Activated T-helper 1 cell treated with anti-CD3 and anti-CD28 coated beads, Interleukin-2, amount 50 U/mL, for 16 hours (primary cell): Measurements from ENCODE around the gene PEAK3.
A peak's percentile ranks its signal among the peaks of the same experiment; 100 is the strongest.

Experiments
- DNase-seq, 2 donors: peaks; one replicate each; pipeline ENCODE4 v3.0.0-alpha.2; 2020; ENCODE audit warnings: low read depth in 1 of 2, low spot score in 1 of 2

The PEAK3 gene

DNA sequence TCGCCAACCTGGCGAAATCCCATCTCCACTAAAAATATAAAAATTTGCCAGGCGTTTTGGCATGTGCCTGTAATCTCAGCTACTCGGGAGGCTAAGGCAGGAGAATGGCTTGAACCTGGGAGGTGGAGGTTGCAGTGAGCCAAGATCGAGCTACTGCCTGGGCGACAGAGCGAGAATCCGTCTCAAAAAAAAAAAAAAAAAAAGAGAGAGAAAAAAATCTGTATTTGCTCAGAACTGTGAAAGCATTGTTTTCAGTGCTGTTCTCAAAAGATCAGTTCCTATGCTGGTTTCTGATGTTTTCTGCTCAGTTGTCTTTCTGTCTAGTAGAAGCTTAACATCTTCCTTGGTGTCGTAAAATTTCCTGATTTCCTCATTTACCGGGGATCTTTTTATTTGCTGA, 42.8 kb downstream of the PEAK3 start:
- no peak for DNase-seq

DNA sequence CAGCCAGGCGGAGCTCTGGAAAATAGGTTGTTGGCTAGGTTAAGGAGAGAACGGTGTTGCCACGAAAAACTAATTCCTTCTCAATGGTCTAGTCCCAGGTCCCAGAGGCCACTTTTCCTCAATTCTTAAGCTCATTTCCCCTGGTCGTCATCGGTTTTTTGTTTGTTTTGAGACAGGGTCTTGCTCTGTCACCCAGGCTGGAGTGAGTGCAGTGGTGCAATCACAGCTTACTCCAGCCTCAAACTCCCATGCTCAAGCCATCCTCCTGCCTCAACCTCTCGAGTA, 44.2 kb downstream of the PEAK3 start:
- DNase-seq = no peak

DNA sequence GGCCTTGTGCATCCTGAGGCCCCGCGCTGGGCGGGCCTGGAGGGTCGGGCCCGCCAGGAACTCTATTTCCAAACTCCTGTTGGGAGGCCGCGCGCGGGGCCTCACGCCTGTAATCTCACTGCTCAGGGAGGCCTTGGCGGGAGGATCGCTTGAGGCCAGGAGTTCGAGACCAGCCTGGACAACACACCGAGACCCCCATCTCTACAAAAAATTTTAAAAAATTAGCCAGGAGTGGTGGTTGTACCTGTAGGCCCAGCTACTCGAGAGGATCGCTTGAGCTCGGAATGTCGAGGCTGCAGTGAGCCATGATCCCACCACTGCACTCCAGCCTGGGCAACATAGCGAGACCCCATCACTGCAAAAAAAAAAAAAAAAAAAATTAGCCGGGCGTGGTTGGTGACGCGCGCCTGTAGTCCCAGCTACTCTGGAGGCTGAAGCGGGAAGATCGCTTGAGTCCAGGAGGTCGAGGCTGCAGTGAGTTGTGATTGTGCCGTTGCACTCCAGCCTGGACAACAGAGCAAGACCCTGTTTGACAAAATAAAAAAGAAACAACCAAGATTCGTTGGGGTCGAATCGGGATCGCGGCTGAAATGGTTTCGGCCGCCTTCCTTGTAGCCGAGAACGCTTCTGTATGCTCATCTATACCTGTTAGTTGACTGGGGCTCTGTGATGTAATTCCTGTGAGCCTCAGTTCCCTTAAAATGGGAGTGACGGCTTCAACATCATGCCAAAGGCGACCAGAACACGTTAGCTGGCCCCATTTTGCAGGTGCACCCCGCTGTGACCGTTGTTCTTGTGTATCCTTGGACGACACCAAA, 44.7 kb downstream of the PEAK3 start:
- no peak for DNase-seq

DNA sequence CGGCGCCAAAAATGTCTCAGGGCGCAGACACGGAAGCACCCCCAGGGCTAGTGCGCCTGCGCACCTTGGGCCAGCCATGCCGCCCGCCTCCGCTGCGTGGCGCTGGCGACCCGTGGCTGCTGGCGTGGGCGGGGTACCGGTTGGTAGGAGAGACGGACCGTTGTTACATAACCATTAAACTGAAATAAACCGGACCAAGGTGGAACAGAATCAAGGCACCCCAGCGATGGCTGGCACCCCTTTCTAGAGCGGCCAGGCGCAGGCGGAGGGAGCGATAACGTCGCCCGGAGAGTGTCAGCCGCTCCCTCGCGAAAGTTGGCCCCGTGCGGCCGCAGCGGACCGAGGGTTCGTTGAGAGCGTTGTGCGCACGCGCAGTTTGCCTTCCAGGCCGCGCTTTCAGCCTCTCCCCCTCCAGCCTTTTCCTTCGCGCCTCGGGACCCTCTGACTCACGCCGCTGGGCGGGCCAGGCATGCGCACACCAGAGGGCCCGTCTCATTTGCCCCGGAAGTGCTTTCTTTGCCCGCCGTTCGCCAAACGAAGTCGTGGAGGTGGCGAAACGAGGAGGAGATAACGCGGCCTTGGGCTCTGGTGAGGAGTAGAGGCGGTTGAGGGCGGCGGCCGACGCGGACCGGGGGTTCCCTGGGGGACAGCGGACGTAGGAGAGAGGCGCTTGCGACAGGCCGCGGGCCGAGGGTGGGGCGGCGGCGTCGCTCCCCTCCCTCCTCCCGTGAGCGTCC, 45.5 kb downstream of the PEAK3 start, which contains the start of the genes PLEKHJ1 and SF3A2:
PLEKHJ1 (minus strand) TSS at position 16 of the 737 bp plus-strand sequence. CDS start 81 bp downstream, outside the sequence.
SF3A2 (plus strand) TSS at position 511 of the 737 bp plus-strand sequence. CDS start 6,595 bp downstream, outside the sequence.
- peak; percentile 92 to 97 for DNase-seq

DNA sequence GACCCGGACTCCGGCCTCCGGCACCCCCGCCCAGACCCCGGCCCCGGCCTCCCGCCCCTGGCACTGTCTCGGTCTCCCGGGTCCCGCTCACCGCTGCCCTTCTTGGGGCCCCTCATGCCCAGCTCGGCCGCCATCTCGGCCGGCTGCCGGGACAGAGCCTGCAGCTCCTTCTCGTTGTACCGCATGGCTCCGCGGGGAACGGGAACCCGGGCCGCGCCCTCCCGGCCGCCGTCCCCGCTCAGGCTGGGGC, 46.0 kb downstream of the PEAK3 start:
- DNase-seq = no peak

DNA sequence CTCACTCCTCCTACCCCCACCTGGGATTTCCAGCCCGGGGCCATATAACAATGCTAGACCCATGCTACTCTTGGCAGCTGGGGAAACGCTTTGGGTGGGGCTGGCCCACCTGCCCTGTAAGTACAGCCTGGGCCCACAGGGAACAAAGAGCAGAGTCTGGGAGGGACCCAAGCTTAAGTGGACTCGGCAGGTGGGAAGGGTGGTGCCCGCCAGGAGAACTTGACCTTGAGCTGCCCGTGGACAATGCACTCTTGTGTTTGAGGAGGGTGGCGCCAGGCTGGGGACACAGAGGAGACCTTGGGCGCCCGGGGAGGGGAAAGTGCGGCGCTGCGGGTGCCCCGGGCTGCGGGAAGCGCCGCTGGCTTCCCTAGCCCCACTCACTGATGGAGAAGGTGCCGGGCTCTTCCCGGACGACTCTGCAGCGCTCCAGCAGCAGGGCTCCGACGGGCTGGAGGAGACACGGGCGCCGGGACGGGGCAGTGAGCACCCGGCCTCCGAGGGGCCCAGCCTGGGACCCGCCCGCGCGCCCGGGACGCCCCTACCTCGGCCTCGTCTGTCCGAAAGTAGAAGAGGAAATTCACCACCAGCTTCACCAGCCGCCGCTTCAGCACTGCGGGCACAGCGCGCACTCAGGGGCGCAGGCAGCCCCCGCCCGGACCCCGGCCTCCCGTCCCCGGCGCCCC, 46.5 kb downstream of the PEAK3 start:
- no peak for DNase-seq

DNA sequence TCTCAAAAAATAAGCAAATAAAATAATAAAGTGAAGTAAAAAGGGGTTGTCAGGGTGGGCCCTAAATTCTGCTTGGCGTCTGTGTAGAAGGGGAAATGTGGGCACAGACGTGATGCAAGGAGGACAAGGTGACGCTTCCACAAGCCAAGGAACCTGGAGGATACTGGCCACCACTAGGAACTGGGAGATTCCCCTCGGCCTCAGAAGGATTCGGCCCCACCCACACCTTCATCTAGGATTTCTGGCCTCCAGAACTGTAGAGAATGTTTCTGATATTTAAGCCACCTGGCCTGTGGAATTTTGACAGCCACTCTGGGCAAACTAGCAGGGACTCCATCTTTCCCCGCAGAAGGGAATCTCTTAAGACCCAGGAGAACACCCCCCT, 47.0 kb downstream of the PEAK3 start:
- DNase-seq = no peak

DNA sequence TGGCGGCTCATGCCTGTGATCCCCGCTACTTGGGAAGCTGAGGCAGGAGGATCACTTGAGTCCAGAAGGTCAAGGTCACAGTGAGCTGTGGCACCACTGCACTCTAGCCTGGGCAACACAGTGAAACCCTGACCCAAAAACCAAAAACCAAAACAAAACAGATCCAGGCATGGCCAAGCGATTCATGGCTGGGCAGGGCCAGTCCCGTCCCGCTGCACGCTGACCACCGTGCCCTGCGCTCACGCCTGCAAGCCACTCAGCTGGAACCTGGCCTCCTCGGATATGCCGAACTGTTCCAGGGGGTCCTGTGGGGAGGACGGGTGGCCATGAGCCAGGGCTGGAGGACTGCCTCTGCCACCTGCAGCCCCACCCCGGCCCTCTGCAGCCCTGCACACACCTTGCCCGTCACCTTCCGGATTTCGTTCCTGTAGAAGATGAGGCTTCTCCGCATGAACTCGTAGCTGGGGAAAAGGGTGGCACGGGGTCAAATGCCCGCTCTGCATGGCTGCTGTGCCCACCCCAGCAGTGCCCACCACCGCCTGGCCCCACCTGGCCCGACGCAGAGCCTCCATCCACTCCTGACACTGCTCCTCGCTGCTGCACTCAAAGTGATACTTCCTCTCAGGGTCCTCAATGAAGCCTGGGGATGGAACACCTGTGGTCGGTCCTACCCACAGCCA, 48.2 kb downstream of the PEAK3 start:
- DNase-seq = no peak

DNA sequence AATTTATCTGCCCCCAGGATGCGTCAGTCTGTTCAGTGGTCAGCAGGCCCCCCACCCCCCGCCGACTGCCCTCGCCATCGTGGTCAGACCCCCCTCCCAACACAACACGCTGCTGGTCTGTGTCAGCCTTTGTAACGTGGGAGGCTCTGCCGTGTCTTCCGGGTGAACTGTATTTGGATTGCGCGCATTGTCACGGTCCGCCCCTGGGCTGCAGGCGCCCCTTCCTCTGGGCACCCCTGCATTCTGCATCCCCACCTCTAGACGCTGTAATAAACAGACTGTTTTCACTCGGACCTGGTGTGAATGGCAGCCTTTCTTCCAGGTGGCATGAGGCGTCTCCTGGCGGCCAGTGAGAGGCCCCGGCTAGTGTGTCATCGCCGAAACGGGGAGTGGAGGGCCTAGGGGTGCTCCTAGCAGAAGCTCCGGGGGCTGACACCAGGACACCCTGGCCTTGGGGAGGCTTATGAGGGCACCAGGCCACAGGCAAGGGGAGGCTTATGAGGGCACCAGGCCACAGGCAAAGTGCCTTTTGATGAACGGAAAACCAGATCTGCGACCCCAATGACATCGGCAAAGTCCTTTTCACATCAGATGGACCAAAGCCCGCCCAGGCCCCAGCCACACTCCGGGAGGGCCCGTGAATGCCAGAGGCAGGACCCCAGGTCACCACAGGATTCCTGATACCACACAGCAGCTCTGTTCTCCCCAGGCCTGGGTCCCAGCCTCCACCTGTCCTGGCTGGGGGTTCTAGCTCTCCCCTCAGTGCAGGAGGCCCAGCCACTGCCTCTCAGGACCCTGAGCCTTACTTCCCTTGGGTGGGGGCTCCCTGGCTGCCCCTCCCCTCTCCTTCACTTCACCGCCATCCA, 49.5 kb downstream of the PEAK3 start:
- no peak for DNase-seq

DNA sequence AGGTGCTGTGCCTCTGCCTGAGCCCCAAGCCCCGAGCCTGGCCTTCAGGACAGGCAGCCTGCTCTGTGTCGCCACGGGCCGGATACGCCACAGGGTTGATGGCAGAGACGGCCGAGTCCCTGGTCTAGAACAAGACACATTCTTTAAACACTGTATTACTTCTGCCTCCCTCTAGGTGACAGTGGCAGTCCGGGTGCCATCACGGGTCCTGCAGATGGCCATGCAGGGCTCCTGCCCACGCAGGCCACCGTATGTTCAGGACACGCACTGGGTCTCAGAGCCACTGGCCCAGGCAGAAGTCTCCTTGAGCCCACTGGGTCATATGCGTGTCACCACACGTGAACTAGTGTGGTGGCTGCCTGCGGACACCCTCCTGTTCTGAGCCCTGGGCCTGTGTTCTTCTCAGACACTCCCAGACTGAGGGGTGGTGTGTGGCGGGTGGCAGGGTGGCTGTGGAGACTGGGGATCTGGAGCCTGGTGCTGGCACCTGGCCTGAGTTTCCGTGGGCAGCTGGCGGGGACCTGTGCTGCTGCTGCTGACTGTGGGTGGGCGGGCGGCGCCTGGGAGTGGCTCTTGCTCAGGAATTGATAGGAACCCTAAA, 50.3 kb downstream of the PEAK3 start:
- no peak for DNase-seq

DNA sequence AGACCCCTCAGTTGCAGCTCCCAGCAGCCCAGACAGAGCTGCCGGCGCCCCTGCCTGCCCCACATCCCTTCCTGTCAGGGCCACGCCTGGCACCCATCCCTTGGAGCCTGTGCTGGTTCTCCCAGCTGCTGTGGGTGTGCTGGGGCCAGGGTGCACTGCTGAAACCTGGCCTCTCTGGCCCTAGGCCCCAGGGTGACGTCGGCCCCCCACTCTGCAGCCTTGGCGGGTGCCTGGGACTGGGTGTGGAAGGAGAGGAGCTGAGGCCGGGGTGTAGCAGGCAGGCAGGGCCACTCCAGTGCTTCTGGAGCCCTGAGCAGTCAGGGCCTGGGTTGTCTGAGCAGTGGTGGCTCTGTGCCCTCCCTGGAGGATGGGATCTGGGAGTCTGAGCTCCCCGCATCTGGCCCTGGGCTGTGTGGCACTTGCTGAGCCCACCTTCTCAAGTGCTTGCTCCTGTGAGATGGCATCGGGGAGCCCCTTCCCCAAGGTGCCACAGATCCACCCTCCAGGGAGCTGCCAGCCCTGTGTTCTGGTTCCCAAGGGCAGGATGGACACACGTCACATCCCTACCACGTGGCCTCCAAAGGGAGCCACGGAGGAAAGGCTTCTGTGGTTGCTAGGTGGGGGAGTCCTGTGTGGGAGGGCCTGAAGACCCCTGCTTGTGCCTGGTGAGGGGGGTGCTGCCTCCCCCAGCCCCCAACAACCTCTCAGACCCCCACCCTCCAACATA, 51.0 kb downstream of the PEAK3 start:
- no peak for DNase-seq

DNA sequence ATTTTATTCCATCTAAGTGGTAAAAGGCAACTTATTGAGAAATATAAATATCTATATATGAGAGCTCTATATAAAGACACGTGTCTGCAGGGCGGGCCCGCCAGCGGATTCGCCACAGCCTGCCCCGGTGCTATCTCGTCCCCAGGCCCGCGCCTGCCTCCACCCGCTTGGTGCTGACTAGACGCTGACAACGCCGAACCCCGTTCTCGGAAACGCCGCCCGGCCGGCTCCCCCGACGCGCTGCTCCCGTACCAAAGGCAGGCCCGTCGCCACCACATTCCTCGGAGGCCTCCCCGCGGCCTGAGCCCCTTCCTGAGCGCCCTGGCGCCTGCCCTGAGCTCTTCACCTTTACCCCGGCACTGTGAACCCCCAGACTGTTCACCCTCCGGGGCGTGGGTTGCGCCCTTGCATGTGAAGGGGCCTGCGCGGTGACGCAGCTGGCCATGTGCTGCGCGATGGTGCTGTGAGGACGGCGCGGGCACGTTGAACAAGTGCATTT, 51.9 kb downstream of the PEAK3 start:
- DNase-seq = no peak

DNA sequence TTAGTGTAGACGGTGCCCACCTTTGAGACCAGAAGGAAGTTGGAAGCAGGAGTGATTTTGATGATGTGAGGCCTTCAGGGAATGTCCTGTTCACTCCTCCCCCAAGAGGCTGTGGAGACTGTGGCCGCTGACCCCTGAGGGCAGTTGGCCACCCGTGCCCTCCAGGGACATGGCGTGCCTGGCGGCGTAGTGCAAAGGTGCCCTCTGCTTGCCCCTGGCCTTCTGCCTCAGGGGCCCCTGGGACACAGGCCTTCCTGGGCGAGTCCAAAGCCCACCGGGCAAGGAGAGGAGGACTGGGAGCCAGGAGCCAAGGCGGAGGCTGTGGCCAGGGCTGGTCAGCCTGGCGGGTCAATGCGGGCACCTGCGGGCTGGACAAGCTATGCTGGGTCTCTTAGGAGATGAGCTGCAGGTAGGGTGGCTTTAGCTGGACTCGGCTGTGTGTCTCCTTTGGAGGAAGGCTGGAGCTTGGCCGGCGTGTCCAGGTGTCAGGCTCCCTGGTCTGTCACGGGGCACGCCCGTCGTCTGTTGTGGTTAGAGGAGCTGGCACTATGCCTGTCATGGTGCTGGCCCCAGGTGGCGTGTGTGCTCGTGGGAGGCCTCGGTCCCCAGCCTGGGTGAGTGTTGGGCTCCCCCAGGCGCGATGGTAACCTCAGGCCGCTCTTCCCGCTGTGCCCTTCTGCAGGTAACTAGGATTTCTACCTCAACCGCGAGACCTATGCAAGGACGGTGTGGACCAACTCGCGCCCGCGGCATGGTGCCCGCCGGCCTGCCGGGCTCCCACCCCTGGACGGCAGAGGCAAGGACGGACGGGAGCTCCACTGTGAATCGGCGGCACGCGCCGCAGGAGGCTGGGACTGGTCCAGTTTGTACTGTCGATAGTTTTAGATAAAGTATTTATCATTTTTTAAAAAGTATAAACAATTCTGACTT, 52.6 kb downstream of the PEAK3 start:
- no peak for DNase-seq

DNA sequence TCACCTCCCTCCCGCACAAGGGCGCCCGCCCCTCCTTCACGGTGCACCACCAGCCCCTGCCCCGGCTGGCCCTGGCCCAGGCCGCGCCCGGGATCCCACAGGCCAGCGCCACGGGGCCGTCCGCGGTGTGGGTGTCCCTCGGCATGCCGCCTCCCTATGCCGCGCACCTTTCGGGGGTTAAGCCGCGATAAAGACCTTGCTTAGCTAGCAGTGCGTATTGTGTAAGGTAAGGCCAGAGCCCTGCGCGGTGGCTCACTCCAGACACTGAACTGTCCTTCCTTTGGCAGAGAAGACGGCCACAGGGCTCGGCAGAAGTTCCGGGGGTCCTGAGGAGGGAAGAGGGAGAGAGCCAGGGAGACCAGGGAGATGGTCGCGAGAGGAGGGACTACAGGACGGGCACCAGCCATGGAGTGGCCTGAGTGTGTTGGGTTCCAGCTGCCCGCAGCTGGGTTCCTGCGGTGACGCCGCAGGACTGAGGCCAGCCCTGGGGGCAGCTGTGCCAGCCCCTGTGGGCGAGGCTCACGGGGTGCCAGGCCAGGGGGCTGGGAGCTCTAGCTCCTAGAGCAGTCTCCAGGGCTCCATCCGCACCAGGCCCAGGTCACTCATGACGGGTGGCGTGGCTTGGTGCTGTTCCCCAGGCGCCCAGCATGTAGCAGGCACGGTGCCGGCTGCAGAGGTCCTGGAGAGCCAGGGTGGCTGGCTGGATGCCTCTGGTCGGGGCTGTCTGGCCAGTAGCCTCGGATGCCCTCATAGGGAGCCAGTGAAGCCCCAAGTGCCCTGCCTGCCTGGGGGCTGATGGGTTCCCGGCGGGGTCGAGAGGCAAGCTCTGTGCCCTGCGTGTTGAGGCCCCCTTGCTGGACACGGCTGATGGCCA, 53.6 kb downstream of the PEAK3 start:
- DNase-seq = no peak

DNA sequence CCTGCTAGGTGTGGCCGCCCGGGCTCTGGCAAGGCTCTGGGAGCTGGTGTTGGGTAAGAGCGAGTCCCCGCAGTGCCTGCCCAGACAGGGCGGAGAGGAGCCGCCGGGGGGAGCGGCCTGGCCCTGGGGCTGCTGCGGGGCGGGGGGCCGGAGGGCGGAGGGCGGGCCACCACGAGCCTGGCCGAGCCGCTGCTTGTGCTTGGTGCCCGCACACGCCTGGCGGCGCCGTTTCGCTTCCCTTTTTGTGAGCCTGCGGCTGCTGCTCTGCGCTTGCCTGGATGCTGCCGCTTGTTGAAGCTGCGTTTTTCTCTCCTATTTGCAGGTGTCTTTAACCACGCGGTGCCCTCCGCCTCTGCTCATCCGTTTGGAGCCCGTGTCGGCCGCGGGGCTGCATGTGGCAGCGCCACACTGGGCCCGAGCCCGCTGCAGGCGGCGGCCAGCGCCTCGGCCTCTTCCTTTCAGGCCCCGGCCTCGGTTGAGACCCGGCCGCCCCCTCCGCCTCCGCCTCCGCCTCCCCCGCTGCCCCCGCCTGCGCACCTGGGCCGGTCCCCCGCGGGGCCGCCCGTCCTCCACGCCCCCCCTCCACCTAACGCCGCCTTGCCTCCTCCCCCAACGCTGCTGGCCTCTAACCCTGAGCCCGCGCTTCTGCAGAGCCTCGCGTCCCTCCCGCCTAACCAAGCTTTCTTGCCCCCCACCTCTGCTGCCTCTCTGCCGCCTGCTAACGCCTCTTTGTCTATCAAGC, 54.4 kb downstream of the PEAK3 start:
- DNase-seq = no peak

DNA sequence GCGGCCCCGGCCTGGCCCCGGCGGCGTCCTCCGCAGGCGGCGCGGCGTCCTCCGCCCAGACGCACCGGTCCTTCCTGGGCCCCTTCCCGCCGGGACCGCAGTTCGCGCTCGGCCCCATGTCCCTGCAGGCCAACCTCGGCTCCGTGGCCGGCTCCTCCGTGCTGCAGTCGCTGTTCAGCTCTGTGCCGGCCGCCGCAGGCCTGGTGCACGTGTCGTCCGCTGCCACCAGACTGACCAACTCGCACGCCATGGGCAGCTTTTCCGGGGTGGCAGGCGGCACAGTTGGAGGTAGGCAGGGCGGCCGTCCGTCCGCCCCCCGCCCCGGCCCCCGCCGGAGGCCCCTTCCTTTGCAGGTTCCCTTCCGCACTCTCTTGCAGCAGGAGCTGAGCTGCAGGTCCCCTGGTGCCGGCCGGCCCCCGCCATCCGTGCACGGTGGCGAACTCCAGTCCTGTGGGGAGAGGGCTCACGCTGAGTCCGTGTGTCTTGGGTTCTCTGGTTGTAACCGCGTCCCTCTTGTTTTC, 55.1 kb downstream of the PEAK3 start:
- no peak for DNase-seq
